SU-DHL-6 (cell line): ENCODE measurements around the gene ESR1.

Experiments used
- H2AFZ ChIP-seq: fragments of 200-600 bp; sonication (generic); 2 replicates; pipeline ENCODE4 v1.6.1; 2014; ENCODE audit warnings: low read depth, mild to moderate bottlenecking, moderate library complexity, mixed read lengths, antibody characterized with exemption, low read length; ENCODE audit not compliant: severe bottlenecking
- H3F3A ChIP-seq: fragments of 200-600 bp; shearing (Covaris generic); 2 replicates; pipeline ENCODE4 v1.6.0; 2016; ENCODE audit warnings: antibody characterized with exemption, mild to moderate bottlenecking; ENCODE audit not compliant: insufficient read depth
- H3K27ac ChIP-seq: fragments of 200-600 bp; sonication (generic); 2 replicates; pipeline ENCODE4 v1.5.1; 2016; ENCODE audit warnings: low read depth, mild to moderate bottlenecking, low read length, moderate library complexity, mixed read lengths
- H3K27me3 ChIP-seq: fragments of 200-600 bp; sonication (generic), shearing (Covaris generic); 2 replicates; pipeline ENCODE4 v1.6.0; 2014; ENCODE audit warnings: mild to moderate bottlenecking, low read length
- H3K36me3 ChIP-seq: fragments of 200-600 bp; sonication (generic); 2 replicates; pipeline ENCODE4 v1.6.1; 2014; ENCODE audit warnings: mild to moderate bottlenecking, low read length, mixed read lengths
- H3K4me2 ChIP-seq: fragments of 300-600, 200-600 bp; shearing (Covaris generic), sonication (generic); 2 replicates; pipeline ENCODE4 v1.6.0; 2014; ENCODE audit warnings: low read length, low read depth, mild to moderate bottlenecking; ENCODE audit not compliant: poor library complexity, severe bottlenecking
- H3K4me3 ChIP-seq: fragments of 200-600 bp; sonication (generic); 2 replicates; pipeline ENCODE4 v1.5.1; 2014; ENCODE audit warnings: antibody characterized with exemption, low read length, mild to moderate bottlenecking, mixed read lengths; ENCODE audit not compliant: insufficient read depth, poor library complexity, severe bottlenecking
- H3K79me2 ChIP-seq: fragments of 200-600 bp; sonication (generic); 2 replicates; pipeline ENCODE4 v1.6.1; 2014; ENCODE audit warnings: mild to moderate bottlenecking, low read length, moderate library complexity; ENCODE audit not compliant: insufficient read depth
- H3K9ac ChIP-seq: fragments of 200-600 bp; sonication (generic); 2 replicates; pipeline ENCODE4 v1.7.0; 2014; ENCODE audit warnings: mild to moderate bottlenecking, low read length
- H3K9me2 ChIP-seq: fragments of 200-600 bp; sonication (generic); replicated peaks from 2 replicates; pipeline ENCODE4 v1.6.1; 2014; ENCODE audit warnings: low read length; ENCODE audit not compliant: insufficient read depth
- H3K9me3 ChIP-seq: fragments of 200-600 bp; sonication (generic); 2 replicates; pipeline ENCODE4 v1.6.1; 2014; ENCODE audit warnings: low read length, mixed read lengths; ENCODE audit not compliant: insufficient read depth
- H4K20me1 ChIP-seq: fragments of 200-600 bp; sonication (generic); 2 replicates; pipeline ENCODE4 v1.6.1; 2014; ENCODE audit warnings: low read depth, mild to moderate bottlenecking, antibody characterized with exemption, low read length, moderate library complexity, mixed read lengths
- EZH2phosphoT487 ChIP-seq: fragments of 200-600 bp; sonication (generic), shearing (Covaris generic); conservative IDR thresholded peaks from 2 replicates; pipeline ENCODE4 v1.6.1; 2018; ENCODE audit warnings: mild to moderate bottlenecking, antibody characterized with exemption, low read length, moderate library complexity, mixed read lengths
- TF ChIP-seq, protein P1 (sequence below): fragments of 200-600 bp; sonication (generic); IDR thresholded peaks from one replicate; pipeline ENCODE4 v1.5.1; 2017; ENCODE audit warnings: antibody characterized with exemption, mild to moderate bottlenecking, low read length, moderate library complexity; ENCODE audit not compliant: insufficient read depth, poor library complexity, severe bottlenecking

ESR1 gene

DNA sequence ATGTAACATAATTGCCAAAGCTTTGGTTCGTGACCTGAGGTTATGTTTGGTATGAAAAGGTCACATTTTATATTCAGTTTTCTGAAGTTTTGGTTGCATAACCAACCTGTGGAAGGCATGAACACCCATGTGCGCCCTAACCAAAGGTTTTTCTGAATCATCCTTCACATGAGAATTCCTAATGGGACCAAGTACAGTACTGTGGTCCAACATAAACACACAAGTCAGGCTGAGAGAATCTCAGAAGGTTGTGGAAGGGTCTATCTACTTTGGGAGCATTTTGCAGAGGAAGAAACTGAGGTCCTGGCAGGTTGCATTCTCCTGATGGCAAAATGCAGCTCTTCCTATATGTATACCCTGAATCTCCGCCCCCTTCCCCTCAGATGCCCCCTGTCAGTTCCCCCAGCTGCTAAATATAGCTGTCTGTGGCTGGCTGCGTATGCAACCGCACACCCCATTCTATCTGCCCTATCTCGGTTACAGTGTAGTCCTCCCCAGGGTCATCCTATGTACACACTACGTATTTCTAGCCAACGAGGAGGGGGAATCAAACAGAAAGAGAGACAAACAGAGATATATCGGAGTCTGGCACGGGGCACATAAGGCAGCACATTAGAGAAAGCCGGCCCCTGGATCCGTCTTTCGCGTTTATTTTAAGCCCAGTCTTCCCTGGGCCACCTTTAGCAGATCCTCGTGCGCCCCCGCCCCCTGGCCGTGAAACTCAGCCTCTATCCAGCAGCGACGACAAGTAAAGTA is 547 bp upstream of the ESR1 start:
- Histone ChIP-seq H4K20me1 (no peaks in the 10 kb centered on the region), H3K9me2 (no peaks in the 10 kb centered on the region), H3K4me2 (no peak overlapping the region), H3K79me2 (no peaks in the 10 kb centered on the region), H3K4me3 (no peak overlapping the region), H3K27ac (no peak overlapping the region), H3F3A (no peaks in the 10 kb centered on the region), H3K36me3 (no peaks in the 10 kb centered on the region), H3K9ac (no peak overlapping the region), H3K9me3 (no peaks in the 10 kb centered on the region), H2AFZ (no peak overlapping the region), H3K27me3 (no peaks in the 10 kb centered on the region)
- no peak for TF ChIP-seq EZH2phosphoT487
- TF ChIP-seq, protein P1, sequence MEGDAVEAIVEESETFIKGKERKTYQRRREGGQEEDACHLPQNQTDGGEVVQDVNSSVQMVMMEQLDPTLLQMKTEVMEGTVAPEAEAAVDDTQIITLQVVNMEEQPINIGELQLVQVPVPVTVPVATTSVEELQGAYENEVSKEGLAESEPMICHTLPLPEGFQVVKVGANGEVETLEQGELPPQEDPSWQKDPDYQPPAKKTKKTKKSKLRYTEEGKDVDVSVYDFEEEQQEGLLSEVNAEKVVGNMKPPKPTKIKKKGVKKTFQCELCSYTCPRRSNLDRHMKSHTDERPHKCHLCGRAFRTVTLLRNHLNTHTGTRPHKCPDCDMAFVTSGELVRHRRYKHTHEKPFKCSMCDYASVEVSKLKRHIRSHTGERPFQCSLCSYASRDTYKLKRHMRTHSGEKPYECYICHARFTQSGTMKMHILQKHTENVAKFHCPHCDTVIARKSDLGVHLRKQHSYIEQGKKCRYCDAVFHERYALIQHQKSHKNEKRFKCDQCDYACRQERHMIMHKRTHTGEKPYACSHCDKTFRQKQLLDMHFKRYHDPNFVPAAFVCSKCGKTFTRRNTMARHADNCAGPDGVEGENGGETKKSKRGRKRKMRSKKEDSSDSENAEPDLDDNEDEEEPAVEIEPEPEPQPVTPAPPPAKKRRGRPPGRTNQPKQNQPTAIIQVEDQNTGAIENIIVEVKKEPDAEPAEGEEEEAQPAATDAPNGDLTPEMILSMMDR: no peak

DNA sequence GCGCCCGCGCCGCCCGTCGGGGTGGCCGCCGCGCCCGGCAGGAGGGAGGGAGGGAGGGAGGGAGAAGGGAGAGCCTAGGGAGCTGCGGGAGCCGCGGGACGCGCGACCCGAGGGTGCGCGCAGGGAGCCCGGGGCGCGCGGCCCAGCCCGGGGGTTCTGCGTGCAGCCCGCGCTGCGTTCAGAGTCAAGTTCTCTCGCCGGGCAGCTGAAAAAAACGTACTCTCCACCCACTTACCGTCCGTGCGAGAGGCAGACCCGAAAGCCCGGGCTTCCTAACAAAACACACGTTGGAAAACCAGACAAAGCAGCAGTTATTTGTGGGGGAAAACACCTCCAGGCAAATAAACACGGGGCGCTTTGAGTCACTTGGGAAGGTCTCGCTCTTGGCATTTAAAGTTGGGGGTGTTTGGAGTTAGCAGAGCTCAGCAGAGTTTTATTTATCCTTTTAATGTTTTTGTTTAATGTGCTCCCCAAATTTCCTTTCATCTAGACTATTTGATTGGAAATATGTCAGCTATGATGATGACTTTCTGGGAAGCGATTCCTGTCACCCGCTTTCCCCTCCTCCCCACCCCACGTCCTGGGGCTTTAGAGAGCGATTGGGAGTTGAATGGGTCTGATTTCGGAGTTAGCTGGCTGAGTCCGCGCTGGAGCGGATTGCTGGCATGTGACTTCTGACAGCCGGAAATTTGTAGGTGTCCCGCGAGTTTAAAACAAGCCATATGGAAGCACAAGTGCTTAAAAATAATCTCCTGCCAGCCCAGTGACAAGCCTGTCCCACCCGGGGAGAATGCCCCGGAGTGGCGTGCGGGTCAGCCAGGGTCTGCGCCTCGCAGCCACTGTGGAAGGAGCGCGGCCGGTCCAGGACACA is 1.1 kb downstream of the ESR1 start:
- no peaks in the 10 kb centered on the region for H3K9me3 ChIP-seq
- H3K4me3 ChIP-seq: no peak overlapping the region
- H2AFZ ChIP-seq: no peak overlapping the region
- H3K36me3 ChIP-seq: no peaks in the 10 kb centered on the region
- H3K9me2 ChIP-seq: no peaks in the 10 kb centered on the region
- no peaks in the 10 kb centered on the region for H3K27me3 ChIP-seq
- H3K79me2 ChIP-seq: no peaks in the 10 kb centered on the region
- no peaks in the 10 kb centered on the region for H4K20me1 ChIP-seq
- H3K9ac ChIP-seq: no peak overlapping the region
- no peaks in the 10 kb centered on the region for H3F3A ChIP-seq
- TF ChIP-seq, protein P1: no peak
- TF ChIP-seq EZH2phosphoT487: no peak
- no peak overlapping the region for H3K4me2 ChIP-seq
- no peak overlapping the region for H3K27ac ChIP-seq

DNA sequence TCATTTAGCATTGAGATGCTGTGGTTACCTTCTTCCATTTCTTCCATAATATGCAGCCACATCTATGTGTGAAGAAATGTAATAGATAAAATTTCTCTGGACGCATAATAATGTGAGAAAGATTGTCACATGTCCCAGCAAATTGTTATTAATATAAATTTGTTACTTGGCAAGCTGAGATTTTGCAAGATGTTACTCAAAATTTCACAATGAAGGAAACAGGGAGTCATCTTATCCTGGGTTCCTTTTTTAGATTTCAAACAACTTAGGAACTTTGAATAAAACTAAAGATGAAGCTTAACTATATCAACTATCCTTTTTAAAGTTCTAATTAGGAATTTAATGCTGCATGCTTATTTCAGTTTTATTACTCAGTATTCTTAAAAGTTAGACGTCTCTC is 3.6 kb downstream of the ESR1 start:
- Histone ChIP-seq H3K27me3 (no peaks in the 10 kb centered on the region), H2AFZ (no peak overlapping the region)

More for the DNA sequence above, 3.6 kb downstream of the ESR1 start:
- Histone ChIP-seq H4K20me1 (no peaks in the 10 kb centered on the region), H3K9me3 (no peaks in the 10 kb centered on the region), H3K79me2 (no peaks in the 10 kb centered on the region), H3K36me3 (no peaks in the 10 kb centered on the region), H3K9me2 (no peaks in the 10 kb centered on the region), H3K4me2 (no peak overlapping the region), H3K9ac (no peak overlapping the region), H3K27ac (no peak overlapping the region), H3K4me3 (no peak overlapping the region), H3F3A (no peaks in the 10 kb centered on the region)
- TF ChIP-seq EZH2phosphoT487: no peak
- TF ChIP-seq, protein P1: no peak
